H1 (cell line): Measurements from ENCODE around the gene TMEM220. TPM values are rescaled to one million over a fixed set of nuclear protein-coding genes. Genes with fewer than 3 reads are reported as not detected.
A peak's percentile ranks its signal among the peaks of the same experiment; 100 is the strongest.

ENCODE experiments used
- CTCF ChIA-PET: fragments of 300-600 bp; sonication (Branson Sonifier 250); formaldehyde crosslinking; loops from one replicate; lab custom pipeline; 2021; ENCODE audit not compliant: partially characterized antibody; lab: Charles Lee
- POLR2A ChIA-PET: fragments of 300-600 bp; sonication (Branson Sonifier 250); formaldehyde crosslinking; loops from one replicate; lab custom pipeline; 2021; ENCODE audit warnings: inconsistent platforms; ENCODE audit not compliant: partially characterized antibody; lab: Charles Lee
- DNase-seq, 2 experiments: peaks; one replicate each; pipeline versions ENCODE4 v3.0.0 to v3.0.0-alpha.2; 2010 to 2022; ENCODE audit warnings: low spot score in 2 of 2, low read depth in 1 of 2, mixed read lengths in 1 of 2
- FAIRE-seq: peaks from 2 replicates; lab custom pipeline; 2011; peaks lifted over from hg19 to GRCh38; lab: Jason Lieb, UNC
- H2AFZ ChIP-seq: 2 replicates; pipeline ENCODE4 v1.8.1; 2012; ENCODE audit warnings: low read length, inconsistent platforms
- H2AK5ac ChIP-seq: 2 replicates; pipeline ENCODE4 v1.6.1; 2013; ENCODE audit warnings: low read depth, low read length
- H2BK120ac ChIP-seq: replicated peaks from 2 replicates; pipeline ENCODE3; 2013; ENCODE audit warnings: low read depth, low read length, inconsistent platforms
- H2BK12ac ChIP-seq: 2 replicates; pipeline ENCODE4 v1.6.1; 2013; ENCODE audit warnings: low read depth, low read length
- H2BK15ac ChIP-seq: 2 replicates; pipeline ENCODE4 v1.6.1; 2013; ENCODE audit warnings: low read length
- H2BK20ac ChIP-seq: 2 replicates; pipeline ENCODE4 v1.6.1; 2013; ENCODE audit warnings: low read length
- H2BK5ac ChIP-seq: 2 replicates; pipeline ENCODE4 v1.6.1; 2013; ENCODE audit warnings: low read depth, low read length
- H3K14ac ChIP-seq: 2 replicates; pipeline ENCODE4 v1.6.1; 2013; ENCODE audit warnings: inconsistent platforms; ENCODE audit not compliant: insufficient read length
- H3K18ac ChIP-seq: 2 replicates; pipeline ENCODE4 v1.6.1; 2013; ENCODE audit warnings: low read length; ENCODE audit errors: extremely low read depth
- H3K23ac ChIP-seq: 2 replicates; pipeline ENCODE4 v1.6.1; 2013; ENCODE audit warnings: inconsistent platforms; ENCODE audit not compliant: insufficient read length
- H3K23me2 ChIP-seq: 2 replicates; pipeline ENCODE4 v1.6.1; 2013; ENCODE audit warnings: low read depth, low read length
- H3K27ac ChIP-seq: 2 replicates; pipeline ENCODE4 v1.6.1; 2011; ENCODE audit warnings: low read depth, low read length, inconsistent platforms
- H3K27me3 ChIP-seq, 4 experiments: replicated peaks in 1 of 4; 1 replicate in 1 of 4; 2 replicates in 3 of 4; pipeline versions ENCODE4 v1.6.1 to v1.8.1; 2011 to 2013; ENCODE audit warnings: low read length in 3 of 4, mild to moderate bottlenecking in 3 of 4, inconsistent platforms in 2 of 4, mixed read lengths in 2 of 4, moderate library complexity in 1 of 4; ENCODE audit not compliant: control insufficient read depth in 3 of 4, insufficient read depth in 3 of 4; ENCODE audit errors: extremely low read depth in 1 of 4
- H3K36me3 ChIP-seq, 4 experiments: 2 replicates each; pipeline versions ENCODE4 v1.6.1 to v1.8.1; 2011 to 2013; ENCODE audit warnings: mild to moderate bottlenecking in 4 of 4, low read length in 3 of 4, moderate library complexity in 2 of 4, control low read depth in 1 of 4, inconsistent platforms in 1 of 4; ENCODE audit not compliant: insufficient read depth in 4 of 4, control insufficient read depth in 2 of 4
- H3K4ac ChIP-seq: replicated peaks from 2 replicates; pipeline ENCODE3; 2013; ENCODE audit warnings: low read length, low read depth, mixed read lengths, inconsistent platforms; ENCODE audit not compliant: insufficient read length
- H3K4me1 ChIP-seq, 4 experiments: replicated peaks in 1 of 4; 1 replicate in 1 of 4; 2 replicates in 3 of 4; pipeline versions ENCODE4 v1.6.1 to v1.8.1; 2011 to 2013; ENCODE audit warnings: low read length in 3 of 4, inconsistent platforms in 2 of 4, mixed read lengths in 1 of 4; ENCODE audit not compliant: insufficient read depth in 4 of 4, control insufficient read depth in 3 of 4
- H3K4me2 ChIP-seq, 2 experiments: 2 replicates each; pipeline versions ENCODE4 v1.6.1 to v1.8.1; 2011 to 2013; ENCODE audit warnings: low read depth in 2 of 2, low read length in 2 of 2, control low read depth in 1 of 2, inconsistent platforms in 1 of 2, mild to moderate bottlenecking in 1 of 2; ENCODE audit not compliant: insufficient read depth in 1 of 2
- H3K4me3 ChIP-seq, 4 experiments: fragments of 200-600, 300-600 bp in 1 of 4; sonication (generic), shearing (Covaris generic), sonication (Bioruptor Twin) in 1 of 4; 2 replicates each; pipeline versions ENCODE4 v1.5.1 to v1.8.1; 2011 to 2016; ENCODE audit warnings: low read length in 4 of 4, low read depth in 3 of 4, control low read depth in 2 of 4, inconsistent platforms in 2 of 4, mild to moderate bottlenecking in 2 of 4, mixed read lengths in 1 of 4, moderate library complexity in 1 of 4; ENCODE audit not compliant: insufficient read depth in 2 of 4; ENCODE audit errors: extremely low read depth in 1 of 4
- H3K56ac ChIP-seq: replicated peaks from 2 replicates; pipeline ENCODE3; 2013; ENCODE audit warnings: low read depth, mild to moderate bottlenecking, mixed read lengths, low read length, inconsistent platforms; ENCODE audit not compliant: insufficient read length
- H3K79me1 ChIP-seq: 2 replicates; pipeline ENCODE4 v1.6.1; 2013; ENCODE audit warnings: low read depth, low read length, control low read depth
- H3K79me2 ChIP-seq, 2 experiments: 2 replicates each; pipeline versions ENCODE4 v1.6.1 to v1.8.1; 2012 to 2013; ENCODE audit warnings: low read length in 2 of 2, mild to moderate bottlenecking in 2 of 2, inconsistent platforms in 1 of 2; ENCODE audit not compliant: insufficient read depth in 2 of 2, control insufficient read depth in 1 of 2
- H3K9ac ChIP-seq, 4 experiments: replicated peaks in 1 of 4; 1 replicate in 1 of 4; 2 replicates in 3 of 4; pipeline versions ENCODE4 v1.6.1 to v1.8.1; 2011 to 2013; ENCODE audit warnings: low read depth in 3 of 4, low read length in 3 of 4, control low read depth in 2 of 4, mild to moderate bottlenecking in 2 of 4, moderate library complexity in 2 of 4, inconsistent platforms in 1 of 4; ENCODE audit errors: extremely low read depth in 1 of 4
- H3K9me3 ChIP-seq, 2 experiments: 2 replicates each; pipeline versions ENCODE4 v1.6.1 to v1.8.1; 2012 to 2013; ENCODE audit warnings: mild to moderate bottlenecking in 2 of 2, moderate library complexity in 2 of 2, control low read depth in 1 of 2, inconsistent platforms in 1 of 2, low read depth in 1 of 2, low read length in 1 of 2, mixed read lengths in 1 of 2; ENCODE audit not compliant: insufficient read depth in 2 of 2
- H4K20me1 ChIP-seq, 2 experiments: replicated peaks in 1 of 2; 2 replicates each; pipeline versions ENCODE3 to v1.8.1; 2011 to 2013; ENCODE audit warnings: inconsistent platforms in 2 of 2, low read length in 2 of 2, mild to moderate bottlenecking in 1 of 2; ENCODE audit not compliant: insufficient read depth in 2 of 2, control insufficient read depth in 1 of 2
- H4K5ac ChIP-seq: 2 replicates; pipeline ENCODE4 v1.6.1; 2013; ENCODE audit warnings: low read length, low read depth, mixed read lengths, inconsistent platforms; ENCODE audit not compliant: insufficient read length
- H4K8ac ChIP-seq: 2 replicates; pipeline ENCODE4 v1.8.0; 2013; ENCODE audit warnings: mild to moderate bottlenecking, moderate library complexity, low read length, inconsistent platforms; ENCODE audit not compliant: insufficient read depth; ENCODE audit errors: extremely low read depth
- H4K91ac ChIP-seq: replicated peaks from 2 replicates; pipeline ENCODE3; 2013; ENCODE audit warnings: low read length, mixed read lengths, inconsistent platforms; ENCODE audit not compliant: insufficient read length
- POLR2AphosphoS5 ChIP-seq: IDR thresholded peaks from 2 replicates; pipeline ENCODE4 v1.6.1; 2011; ENCODE audit warnings: low read depth, low read length
- SIX5 ChIP-seq: IDR thresholded peaks from 2 replicates; pipeline ENCODE4 v1.6.1; 2011; ENCODE audit warnings: mild to moderate bottlenecking, low read depth, low read length
- WGBS, 2 experiments: shearing (Covaris generic) in 1 of 2; methylation state at CpG; one replicate each; pipeline versions ENCODE4 v1.1.6 to v1.1.7; 2013 to 2015; ENCODE audit warnings: low lambda C conversion rate in 2 of 2, mixed read lengths in 2 of 2, inconsistent platforms in 1 of 2, low coverage in 1 of 2, missing lambda C conversion rate in 1 of 2; ENCODE audit not compliant: insufficient replicate concordance in 2 of 2, insufficient coverage in 1 of 2, insufficient read length in 1 of 2; ENCODE audit errors: extremely low coverage in 1 of 2, missing lambda C conversion rate in 1 of 2; 5-methylcytosine and 5-hydroxymethylcytosine counted together
- polyA plus RNA-seq, 7 experiments: library from polyadenylated mRNA; depleted of rRNA in 3 of 7; stranded (reverse) in 5 of 7; unstranded in 2 of 7; fragments of >200 nt in 5 of 7; fragments of 200-250 nt in 2 of 7; gene quantifications; 1 replicate in 5 of 7; 2 replicates in 1 of 7; 4 replicates in 1 of 7; pipeline versions ENCODE4 v1.2.1 to v1.2.3, GENCODE V29; 2011 to 2013; ENCODE audit warnings: missing spikeins in 2 of 7, mixed read lengths in 2 of 7
- total RNA-seq: library from RNA; stranded (reverse); fragmentation: NEBNext Ultra II Directional; extraction: Animal tissue kit (Norgen Biotek cat#: 25700); gene quantifications from 2 replicates; pipeline ENCODE4 v1.2.1, GENCODE V29; 2021

The TMEM220 gene
- total and polyA plus RNA-seq, 2 of the 8 experiments (the other 6 are each of a cell fraction or from before 2014, with no cell fraction given) = 3.8 to 4.1 TPM

DNA sequence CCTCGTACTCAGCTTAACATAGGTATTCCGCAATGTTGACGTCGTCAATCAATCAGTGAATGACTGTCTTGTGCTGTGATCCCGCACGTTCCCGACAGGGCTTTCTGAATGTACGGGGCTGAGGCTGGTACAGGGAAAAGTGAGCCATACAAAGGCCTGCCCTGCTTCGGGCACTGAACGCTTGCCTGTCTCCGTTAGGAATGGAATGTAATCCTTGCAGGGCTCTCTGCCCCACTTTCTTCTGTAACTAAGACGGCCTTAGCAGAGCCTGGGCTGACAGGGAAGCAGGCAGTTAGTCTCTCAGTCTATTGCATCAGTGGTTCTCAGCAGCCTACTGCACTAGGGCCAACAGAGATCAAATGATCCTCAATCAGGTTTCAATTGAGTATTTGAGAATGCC lies 56.5 kb downstream of the TMEM220 start:
- DNase-seq (no peak), FAIRE-seq (no peak)
- H3K4ac ChIP-seq = no peak overlapping the region
- no peaks in the 10 kb centered on the region for H3K23me2 ChIP-seq
- H3K36me3 ChIP-seq = peaks cover 4 to 26% (median 7%) of the 10 kb centered on the region in 4 experiments; a peak in 5 of 8 replicates
- no peak overlapping the region for H2AK5ac ChIP-seq
- no peaks in the 10 kb centered on the region for H3K79me2 ChIP-seq
- H2BK15ac ChIP-seq = no peak overlapping the region
- H3K9me3 ChIP-seq = no peaks in the 10 kb centered on the region
- no peak overlapping the region for H3K18ac ChIP-seq
- no peaks in the 10 kb centered on the region for H3K79me1 ChIP-seq
- H3K23ac ChIP-seq = no peak overlapping the region
- no peak overlapping the region for H3K4me3 ChIP-seq
- no peak overlapping the region for H3K9ac ChIP-seq
- no peak overlapping the region for H3K4me2 ChIP-seq
- peaks cover 0 to 4% of the 10 kb centered on the region in 2 experiments for H4K20me1 ChIP-seq
- POLR2A ChIA-PET = interaction anchor here (1.2 to 1.5 kb wide), 3 partner anchors 14 to 20 kb away, joined by 3 to 6 read pairs (median 4); no protein-coding TSS in a partner anchor
- TF ChIP-seq POLR2AphosphoS5 (0 out of 2 replicates have a peak, but pooled peaks have one; percentile 18), SIX5 (no peak)
- no peak overlapping the region for H4K5ac ChIP-seq
- H2BK120ac ChIP-seq = no peak overlapping the region
- H3K27ac ChIP-seq = no peak overlapping the region
- no peak overlapping the region for H3K56ac ChIP-seq
- no peak overlapping the region for H2BK20ac ChIP-seq
- no peak overlapping the region for H3K14ac ChIP-seq
- 88% methylated on average over 12 of the region's 12 CpGs; no CpG with 5 or more reads in 1 of the 2 experiments for WGBS, 2 experiments
- no peak overlapping the region for H2BK12ac ChIP-seq
- H3K4me1 ChIP-seq = no peaks in the 10 kb centered on the region
- H2BK5ac ChIP-seq = no peak overlapping the region
- H2AFZ ChIP-seq = no peak overlapping the region
- CTCF ChIA-PET = interaction anchor here (0.9 to 3.9 kb wide), 2 partner anchors 10 to 27 kb away, joined by 5 to 26 read pairs; no protein-coding TSS in a partner anchor
- H4K8ac ChIP-seq = no peak overlapping the region
- no peaks in the 10 kb centered on the region for H3K27me3 ChIP-seq
- H4K91ac ChIP-seq = no peak overlapping the region
